Mesenteric fat pad (tissue), 1 donor: ENCODE measurements around the gene NDUFS8. TPM values are rescaled to one million over a fixed set of nuclear protein-coding genes. Genes with fewer than 3 reads are reported as not detected.

Experiments
- DNase-seq: peaks from one replicate; pipeline ENCODE4 v3.0.0-alpha.2; 2020; ENCODE audit warnings: low spot score
- total RNA-seq: library from RNA; stranded (reverse); fragmentation: NEBNext Ultra II Directional; extraction: Animal tissue kit (Norgen Biotek cat#: 25700); gene quantifications from one replicate; pipeline ENCODE4 v1.2.1, GENCODE V29; 2021
- donor health status: DM: yes; HTN: yes; CAD: no.

Gene NDUFS8
- total RNA-seq, 1 donor from 2014 or later: 134 TPM

DNA sequence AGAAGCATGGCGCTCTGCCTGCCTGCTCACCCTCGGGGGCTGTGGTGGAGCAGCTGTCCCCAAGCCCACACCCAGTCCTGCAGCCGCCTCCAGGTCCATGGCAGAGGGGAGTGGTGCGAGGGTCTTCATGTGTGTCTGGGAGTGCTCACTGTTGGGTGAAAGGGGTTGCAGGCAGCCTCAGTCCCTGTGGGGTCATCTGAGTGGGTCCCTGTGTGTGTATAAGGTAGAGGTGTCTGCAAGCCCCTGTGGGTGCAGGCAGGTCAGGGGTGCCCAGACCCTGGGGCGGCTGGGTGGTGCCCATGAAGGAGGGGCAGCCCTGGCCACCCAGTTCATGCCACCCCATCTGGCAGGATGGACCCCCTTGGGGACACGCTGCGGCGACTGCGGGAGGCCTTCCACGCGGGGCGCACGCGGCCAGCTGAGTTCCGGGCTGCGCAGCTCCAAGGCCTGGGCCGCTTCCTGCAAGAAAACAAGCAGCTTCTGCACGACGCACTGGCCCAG lies 15.5 kb upstream of the NDUFS8 start:
- DNase-seq: no peak

DNA sequence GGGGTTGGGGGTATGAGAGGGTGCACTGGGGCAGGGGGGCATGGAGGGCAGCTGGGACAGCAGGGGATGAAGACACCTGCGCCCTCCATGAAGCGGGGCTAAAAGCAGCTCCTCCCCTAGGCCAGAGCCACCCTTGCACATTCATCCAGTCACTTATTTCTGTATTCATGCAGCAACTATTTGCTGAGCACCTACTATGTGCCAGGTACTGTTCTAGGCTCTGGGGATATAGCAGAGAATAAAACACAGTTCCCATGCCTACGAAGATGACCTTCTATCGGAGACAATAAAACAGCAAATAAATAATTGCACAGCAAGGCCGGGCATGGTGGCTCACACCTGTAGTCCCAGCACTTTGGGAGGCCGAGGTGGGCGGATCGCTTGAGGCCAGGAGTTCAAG lies 15.0 kb upstream of the NDUFS8 start:
- no peak for DNase-seq

DNA sequence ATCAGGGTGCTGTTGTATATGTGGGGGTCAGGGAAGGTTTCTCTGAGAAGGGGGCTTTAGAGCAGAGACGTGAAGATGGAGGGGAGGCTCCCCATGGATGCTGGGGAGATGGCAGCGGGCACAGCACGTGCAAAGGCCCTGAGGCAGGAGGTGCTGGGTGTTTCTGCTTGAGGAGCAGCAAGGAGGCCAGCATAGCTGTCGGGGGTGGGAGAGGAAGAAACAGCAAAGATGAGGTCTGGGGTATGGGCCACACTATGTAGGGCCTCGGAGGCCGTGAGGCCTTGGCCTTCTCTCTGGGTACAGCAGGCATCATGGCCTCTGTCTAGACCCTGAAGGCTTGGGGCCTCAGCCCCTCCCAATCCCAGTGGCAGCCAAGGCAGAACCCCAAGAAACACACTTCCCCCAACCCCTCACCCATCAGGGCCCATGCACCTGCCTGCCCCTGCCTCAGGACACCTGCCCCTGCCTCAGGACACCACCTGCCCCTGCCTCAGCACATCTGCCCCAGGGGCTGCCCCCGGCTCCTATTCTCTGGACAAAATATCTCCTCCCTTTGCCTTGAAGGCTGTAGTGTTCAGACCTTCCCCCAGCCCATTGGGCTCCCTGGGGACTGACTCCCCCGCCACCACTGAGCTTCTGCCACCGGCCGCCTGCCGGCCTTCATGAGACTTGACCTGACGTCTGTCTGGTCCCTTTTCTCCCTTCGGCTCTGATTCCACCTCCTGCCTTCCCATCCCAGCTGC lies 14.1 kb upstream of the NDUFS8 start:
- no peak for DNase-seq

DNA sequence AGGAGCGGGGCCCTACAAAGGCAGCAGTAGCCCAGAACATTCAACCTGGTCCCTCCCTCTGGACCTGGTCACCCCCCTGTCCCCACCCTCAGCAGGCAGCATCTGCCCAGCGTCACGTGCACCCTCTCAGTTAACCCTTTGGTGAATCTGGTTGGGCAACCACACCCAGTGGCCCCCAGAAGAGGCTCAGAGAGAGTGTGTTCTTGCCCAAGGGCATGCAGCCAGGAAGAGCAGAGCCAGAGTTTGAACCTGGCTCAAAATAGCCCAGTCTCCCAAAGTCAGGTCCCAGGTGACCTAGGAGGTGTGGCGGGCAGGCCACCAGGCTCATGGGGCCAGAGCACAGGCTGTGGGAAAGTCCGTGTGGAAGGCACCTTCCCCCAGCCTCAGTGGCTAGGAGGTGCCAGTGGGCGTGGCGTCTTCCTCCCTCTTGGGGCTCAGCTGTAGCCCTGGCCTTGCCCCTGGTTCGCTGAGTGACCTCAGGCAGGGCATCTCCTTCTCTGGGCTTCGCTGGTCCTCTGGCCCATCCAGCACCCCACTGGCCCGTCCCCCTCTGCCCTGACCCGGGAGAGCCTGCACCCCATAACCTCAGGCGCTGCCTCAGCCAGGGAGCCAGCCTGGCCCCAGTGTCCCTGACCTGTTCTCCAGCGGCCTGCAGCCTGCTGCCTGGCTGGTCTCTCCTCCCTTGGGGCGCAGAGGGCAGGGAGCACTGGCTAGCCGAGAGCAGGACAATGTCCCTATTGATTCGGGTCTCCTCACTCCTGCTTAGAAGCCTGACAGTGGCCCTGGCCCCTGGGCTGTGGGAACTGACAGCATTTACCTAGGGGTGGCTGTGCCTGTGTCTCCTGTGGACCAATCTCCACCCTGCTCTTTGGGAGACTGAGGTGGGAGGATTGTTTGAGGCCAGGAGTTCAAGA lies 13.3 kb upstream of the NDUFS8 start:
- no peak for DNase-seq

DNA sequence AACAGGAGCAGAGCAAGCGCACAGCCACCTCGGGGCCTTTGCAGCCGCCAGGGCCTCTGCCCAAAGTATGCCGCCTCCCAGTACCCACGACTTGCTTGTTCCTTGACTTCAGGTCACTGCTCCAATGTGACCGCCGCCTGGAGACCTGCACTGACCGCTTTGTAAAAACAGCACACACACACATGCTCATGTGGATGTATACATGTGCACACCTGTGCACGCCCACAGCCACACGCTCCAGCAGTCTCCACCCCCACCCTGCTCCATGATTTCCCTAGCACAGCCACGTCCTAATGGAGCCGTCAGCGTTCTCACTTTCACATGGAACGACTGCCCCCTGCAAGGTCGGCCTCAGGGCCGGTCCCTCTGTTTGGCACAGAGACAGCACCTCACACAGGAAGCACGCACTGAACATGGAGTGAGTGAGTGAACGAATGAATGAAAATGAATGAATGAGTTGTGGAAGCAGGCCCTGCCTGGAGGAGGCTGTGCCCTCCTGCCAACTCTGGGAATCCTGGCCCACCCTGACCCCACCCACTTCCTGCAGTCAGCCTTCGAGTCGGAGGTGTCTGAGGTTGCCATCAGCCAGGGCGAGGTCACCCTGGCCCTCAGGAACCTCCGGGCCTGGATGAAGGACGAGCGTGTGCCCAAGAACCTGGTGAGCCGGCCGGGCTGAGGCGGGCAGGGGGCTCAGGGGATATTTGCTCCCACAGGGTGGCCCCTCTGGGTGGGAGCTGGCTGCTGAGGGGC lies 12.3 kb upstream of the NDUFS8 start:
- no peak for DNase-seq

DNA sequence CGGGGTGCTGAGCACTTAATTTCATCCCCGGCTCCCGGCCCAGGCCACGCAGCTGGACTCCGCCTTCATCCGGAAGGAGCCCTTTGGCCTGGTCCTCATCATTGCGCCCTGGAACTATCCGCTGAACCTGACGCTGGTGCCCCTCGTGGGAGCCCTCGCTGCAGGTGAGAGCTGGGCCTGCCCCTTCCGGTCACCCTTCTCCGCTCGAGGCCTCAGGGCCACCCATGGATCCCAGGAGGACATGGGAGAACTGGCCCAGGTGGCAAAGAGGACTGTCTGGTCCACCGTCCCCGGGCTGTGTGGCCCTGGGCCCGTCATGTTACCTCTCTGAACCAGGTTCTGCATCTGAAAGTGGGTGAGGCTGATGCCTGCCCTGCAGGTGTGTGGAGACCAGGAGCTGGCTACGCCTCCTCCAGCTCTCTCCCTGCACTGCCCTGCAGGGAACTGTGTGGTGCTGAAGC lies 11.7 kb upstream of the NDUFS8 start:
- DNase-seq: no peak

DNA sequence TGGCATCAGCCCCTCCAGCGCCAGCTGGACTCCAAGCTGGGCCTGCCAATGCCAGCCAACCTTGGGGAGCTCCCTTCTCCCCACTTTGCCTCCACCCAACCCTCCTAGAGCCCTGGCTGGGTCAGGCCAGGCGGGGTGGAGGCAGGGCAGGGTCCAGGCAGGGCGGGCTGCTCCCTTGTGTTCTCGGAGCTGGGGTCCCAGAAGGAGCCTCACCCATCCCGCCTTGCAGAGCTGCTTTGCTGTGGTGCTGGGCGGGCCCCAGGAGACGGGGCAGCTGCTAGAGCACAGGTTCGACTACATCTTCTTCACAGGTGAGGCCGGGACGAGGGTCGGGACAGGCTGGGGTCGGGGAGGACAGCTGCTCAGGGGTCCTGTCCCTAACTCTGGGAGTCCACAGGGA lies 11.0 kb upstream of the NDUFS8 start:
- DNase-seq: no peak

DNA sequence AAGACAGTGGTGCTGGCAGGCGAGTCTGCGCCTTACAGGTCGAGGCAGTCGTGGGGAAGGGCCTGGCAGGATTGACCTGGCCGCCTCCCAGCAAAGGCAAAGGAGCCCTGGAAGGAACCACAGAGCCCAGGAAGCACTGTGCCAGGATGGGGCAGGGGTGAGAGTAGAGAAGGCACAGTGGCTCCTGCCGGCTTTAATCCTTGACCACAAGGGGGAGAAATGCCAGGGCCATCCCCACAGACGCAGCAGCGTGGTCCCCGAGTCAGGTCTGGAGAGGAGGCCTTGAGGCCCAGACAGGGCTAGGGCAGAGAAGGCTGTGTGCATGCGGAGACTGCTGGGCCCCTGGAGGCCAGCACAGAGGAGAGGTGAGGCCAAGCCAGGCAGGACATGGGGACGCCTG lies 9.9 kb upstream of the NDUFS8 start:
- DNase-seq: no peak

DNA sequence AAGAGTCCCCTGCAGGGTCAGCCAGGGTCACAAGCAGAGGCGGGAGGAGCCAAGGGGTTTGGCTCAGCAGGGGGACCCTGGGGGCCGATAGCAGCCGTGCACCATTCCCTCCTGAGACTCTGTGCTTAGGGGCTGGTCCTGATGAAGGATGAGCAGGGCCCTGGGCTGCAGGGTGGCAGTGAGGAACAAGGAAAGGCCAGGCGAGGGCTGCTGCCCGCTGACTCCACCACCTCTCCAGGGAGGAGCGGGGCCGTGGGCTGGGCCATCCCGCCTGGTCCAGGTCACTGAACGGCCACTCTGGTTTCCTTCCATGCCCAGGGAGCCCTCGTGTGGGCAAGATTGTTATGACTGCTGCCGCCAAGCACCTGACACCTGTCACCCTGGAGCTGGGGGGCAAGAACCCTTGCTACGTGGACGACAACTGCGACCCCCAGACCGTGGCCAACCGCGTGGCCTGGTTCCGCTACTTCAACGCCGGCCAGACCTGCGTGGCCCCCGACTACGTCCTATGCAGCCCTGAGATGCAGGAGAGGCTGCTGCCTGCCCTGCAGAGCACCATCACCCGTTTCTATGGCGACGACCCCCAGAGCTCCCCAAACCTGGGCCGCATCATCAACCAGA lies 9.2 kb upstream of the NDUFS8 start:
- no peak for DNase-seq

DNA sequence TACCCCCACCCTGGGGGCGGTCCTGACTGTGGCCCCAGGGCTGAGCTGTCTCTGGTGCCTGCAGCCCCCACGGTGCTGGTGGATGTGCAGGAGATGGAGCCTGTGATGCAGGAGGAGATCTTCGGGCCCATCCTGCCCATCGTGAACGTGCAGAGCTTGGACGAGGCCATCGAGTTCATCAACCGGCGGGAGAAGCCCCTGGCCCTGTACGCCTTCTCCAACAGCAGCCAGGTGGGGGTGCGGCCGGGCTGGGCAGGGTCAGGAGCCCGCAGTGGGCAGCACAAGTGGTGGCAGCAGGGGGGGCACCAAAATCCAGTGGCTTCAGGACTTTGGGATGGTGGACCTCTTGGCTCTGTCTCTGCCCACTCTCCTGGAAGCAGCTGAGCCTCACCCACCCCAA lies 8.0 kb upstream of the NDUFS8 start:
- DNase-seq: no peak

DNA sequence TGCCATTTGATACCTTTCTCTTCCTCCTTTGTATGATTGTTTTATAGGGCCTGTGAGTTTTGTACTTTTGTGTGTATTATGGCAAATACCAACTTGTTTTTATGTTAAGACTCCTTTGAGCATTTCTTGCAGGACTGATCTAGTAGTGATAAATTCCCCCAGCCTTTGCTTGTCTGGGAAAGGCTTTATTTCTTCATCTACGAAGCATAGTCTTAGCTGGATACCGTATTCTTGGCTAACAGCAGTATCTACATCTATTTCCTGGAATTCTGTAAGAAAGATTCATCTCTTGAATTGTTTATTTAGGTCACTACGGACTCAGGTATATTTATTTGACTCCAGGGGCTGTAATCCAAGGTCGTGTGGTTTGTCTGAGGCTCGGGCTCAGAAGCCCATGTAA lies 6.0 kb upstream of the NDUFS8 start:
- no peak for DNase-seq

DNA sequence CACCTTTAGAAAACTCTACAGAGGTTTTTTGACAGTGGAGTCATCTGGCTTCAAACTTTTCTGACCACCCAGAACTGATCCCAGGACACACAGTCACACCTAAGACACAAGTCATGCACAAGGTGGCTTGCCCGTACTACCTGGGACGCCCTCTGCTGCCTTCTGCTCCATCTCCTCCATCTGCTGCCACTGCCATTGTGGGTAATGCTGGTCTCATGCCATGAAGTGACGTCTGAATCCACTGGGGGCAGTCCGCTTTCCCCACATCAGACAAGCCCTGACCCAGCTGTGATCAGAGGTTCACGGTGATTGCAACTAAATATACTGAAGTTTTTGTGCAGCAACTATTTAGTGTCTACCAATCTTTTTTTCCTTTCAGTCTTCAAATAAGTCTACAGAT lies 5.4 kb upstream of the NDUFS8 start:
- no peak for DNase-seq

DNA sequence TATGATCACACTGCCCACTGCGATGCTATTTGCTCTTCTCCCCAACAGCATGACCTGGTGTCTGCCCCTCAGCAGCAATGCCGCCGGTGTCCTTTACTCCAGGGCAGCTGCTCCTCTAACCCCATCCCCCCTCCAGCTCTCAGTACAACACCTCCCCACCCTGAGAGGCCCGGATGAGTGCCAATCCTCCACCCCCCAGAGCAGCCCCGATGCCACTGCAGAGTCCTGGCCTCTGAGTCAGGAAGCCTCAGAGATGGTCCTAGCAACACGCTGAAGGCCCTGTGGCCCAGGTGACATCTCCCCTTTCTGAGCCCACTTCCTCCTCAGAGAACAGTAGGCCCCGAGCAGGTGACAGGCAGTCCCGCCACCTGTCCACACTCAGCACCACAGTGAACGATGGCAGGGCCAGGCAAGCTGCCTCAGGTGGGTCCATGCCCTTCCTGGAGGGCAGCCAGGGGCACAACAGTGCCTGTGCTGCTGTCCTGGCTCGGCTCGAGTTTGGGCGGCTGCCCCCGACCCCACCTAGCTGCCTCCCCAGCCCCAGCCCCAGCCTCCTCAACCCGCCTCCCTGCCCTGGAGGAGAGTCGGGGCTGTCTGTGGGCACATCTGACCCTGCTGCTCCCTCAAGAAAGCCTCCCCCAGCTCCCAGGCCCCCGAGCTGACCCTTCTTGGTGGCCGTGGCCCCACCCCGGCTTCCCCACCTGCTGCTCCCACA lies 3.9 kb upstream of the NDUFS8 start:
- DNase-seq: no peak

DNA sequence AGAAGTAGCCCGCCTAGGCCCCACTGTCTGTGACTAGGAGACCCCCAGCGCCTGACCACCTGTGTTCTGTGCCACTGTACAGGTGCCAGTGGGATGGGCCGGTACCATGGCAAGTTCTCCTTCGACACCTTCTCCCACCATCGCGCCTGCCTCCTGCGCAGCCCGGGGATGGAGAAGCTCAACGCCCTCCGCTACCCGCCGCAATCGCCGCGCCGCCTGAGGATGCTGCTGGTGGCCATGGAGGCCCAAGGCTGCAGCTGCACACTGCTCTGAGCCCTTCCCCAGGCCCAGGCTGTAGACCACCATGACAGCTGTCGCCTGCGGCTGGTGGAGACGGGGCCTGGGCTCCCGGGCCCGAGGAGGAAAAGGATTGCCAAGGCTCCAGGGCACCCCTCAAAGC lies 2.8 kb upstream of the NDUFS8 start:
- DNase-seq: no peak

DNA sequence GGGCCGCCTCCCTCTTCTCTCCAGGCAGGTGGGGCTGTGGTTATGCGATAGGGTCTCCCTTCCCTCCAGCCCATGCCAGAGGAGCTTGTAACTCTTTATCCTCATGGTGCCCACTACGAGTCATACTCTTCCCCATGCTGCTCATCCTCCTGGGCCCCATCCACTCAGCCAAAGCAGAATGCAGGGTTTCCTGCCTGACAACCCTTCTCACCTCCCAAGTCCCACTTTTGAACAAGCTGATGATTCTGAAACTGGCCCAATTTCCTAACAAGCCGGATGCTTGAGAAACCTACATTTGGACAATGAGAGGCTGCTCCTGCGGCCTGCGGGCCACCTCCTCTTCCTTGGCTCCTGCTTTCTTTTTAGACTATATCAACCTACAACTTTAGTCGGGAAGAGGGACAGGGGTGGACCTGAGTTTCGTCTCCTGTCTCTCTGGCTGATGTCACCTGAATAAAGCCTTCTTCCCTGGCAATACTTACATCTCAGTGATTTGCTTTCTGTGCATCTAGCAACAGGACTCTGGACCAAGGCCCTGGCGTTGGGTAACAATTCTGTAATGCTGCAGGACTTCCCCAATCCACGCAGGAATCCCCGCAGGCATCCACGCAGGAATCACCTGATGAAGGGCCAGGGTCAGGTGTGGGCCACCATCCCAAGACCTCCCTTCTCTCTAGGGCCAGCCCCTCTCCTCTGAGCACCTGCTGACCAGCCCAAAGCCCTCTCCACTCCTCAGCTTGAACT lies 1.5 kb upstream of the NDUFS8 start:
- no peak for DNase-seq

DNA sequence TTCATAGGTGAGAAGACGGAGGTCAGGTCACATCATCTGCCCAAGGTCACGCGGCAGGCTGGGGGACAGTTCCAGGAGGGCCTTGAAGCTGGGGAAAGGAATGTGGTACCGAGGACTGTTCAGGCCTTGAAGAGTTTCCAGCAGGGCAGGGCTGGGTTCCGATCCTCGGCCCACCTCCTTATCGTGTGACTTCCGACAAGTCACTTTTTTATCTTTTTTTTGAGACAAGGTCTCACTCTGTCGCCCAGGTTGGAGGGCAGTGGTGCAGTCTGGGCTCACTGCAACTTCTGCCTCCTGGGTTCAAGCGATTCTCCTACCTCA lies 623 bp downstream of the NDUFS8 start:
- no peak for DNase-seq

DNA sequence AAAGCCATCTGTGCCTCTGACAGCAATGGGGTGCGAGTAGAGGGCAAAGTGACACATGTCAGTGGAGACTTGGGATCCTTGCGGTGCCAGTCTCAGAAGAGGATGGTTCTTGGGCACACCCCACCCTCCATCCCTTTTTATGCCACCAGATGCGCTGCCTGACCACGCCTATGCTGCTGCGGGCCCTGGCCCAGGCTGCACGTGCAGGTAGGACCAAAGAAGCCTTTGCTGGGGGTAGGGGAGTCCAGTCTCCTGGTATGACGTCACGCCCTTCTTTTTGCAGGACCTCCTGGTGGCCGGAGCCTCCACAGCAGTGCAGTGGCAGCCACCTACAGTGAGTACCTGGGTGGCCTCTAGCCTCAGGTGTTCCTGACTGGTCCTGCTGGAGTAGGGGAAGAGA lies 1.5 kb downstream of the NDUFS8 start:
- no peak for DNase-seq

DNA sequence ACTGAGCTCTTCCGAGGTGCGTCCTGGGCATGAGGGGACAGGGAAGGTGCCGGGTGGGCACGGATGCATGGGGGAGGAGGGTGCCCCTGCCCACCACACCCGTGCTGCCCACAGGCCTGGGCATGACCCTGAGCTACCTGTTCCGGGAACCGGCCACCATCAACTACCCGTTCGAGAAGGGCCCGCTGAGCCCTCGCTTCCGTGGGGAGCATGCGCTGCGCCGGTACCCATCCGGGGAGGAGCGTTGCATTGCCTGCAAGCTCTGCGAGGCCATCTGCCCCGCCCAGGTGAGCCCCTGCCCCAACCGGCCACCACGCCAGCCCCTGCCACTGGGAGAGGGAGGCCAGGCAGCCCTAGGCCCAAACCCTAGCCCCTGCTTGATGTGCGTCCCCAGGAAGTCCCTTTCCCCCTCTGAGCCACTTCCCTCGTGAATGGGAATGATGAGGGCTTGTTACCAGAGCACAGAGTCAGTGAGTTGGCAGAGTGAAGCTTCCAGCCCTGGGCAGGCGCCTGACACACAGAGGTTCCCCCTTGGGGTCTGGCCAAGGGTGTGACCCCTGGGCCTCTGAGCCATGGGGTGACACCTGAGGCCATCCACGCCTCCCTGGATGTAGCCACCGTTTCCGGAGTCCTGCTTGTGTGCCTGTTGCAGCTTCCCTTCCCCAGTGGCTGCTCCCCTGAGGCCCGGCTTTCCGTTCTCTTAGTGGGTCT lies 2.7 kb downstream of the NDUFS8 start:
- DNase-seq: no peak

DNA sequence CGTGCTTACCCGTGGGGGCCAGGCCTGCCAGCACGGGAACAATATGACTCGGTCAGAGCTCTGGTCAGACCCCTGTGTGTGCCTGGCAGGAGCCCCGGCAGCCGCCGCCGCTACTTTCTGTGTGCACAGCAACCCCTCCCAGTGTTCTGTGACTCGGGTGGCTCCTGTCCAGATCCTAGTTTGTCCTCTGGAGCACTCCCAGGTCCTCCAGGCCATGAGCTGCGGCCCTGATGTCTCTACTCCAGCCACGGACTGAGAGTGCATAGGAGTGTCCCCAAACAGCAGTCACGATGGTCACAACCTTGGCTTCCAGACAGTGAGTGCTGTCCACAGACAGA lies 3.2 kb downstream of the NDUFS8 start:
- DNase-seq: no peak
